Esophagus muscularis mucosa (tissue), 4 donors: ENCODE results near the gene FOXK1.

ENCODE experiments used
- EP300 ChIP-seq: sonication (generic); formaldehyde crosslinking; IDR thresholded peaks from one replicate; pipeline ENCODE4 v1.6.1; 2017; ENCODE audit warnings: antibody characterized with exemption
- POLR2A ChIP-seq: fragments of 450-650 bp; IDR thresholded peaks from one replicate; pipeline ENCODE4 v1.6.1; 2017; ENCODE audit warnings: antibody characterized with exemption, moderate library complexity, mild to moderate bottlenecking, low read depth
- POLR2AphosphoS5 ChIP-seq, 2 donors: sonication (generic); formaldehyde crosslinking; IDR thresholded peaks; one replicate each; pipeline ENCODE4 v1.6.1; 2017; ENCODE audit warnings: antibody characterized with exemption in 2 of 2
- TF ChIP-seq, protein P1 (sequence below), 3 experiments: fragments of 200-600 bp in 2 of 3; fragments of 450-650 bp in 1 of 3; sonication (generic) in 2 of 3; IDR thresholded peaks; one replicate each; pipeline ENCODE4 v1.5.1; 2017 to 2019; ENCODE audit warnings: antibody characterized with exemption in 3 of 3, mild to moderate bottlenecking in 2 of 3, moderate library complexity in 1 of 3

DNA sequence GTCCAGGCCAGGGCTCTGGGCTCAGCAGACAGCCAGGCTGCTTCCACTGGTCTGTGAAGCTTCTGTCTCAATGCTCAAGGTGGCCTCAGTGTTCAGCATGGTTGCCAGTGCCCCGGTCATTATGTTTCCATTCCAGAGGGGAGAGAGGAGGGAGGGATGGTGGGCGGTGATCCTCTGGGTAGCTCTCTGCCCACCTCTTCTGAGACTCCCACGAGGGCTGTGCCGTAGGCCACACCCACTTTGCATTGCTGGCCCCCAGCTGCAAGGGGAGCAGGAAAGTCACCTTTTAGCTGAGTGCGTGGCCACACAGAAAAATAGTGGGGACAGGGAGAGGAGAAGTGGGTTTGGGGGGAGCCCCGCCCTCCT lies 42.5 kb downstream of the FOXK1 start:
- TF ChIP-seq, protein P1, sequence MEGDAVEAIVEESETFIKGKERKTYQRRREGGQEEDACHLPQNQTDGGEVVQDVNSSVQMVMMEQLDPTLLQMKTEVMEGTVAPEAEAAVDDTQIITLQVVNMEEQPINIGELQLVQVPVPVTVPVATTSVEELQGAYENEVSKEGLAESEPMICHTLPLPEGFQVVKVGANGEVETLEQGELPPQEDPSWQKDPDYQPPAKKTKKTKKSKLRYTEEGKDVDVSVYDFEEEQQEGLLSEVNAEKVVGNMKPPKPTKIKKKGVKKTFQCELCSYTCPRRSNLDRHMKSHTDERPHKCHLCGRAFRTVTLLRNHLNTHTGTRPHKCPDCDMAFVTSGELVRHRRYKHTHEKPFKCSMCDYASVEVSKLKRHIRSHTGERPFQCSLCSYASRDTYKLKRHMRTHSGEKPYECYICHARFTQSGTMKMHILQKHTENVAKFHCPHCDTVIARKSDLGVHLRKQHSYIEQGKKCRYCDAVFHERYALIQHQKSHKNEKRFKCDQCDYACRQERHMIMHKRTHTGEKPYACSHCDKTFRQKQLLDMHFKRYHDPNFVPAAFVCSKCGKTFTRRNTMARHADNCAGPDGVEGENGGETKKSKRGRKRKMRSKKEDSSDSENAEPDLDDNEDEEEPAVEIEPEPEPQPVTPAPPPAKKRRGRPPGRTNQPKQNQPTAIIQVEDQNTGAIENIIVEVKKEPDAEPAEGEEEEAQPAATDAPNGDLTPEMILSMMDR (IDR thresholded peaks at IDR 0.05), result no peak
- TF ChIP-seq POLR2AphosphoS5 (IDR thresholded peaks at IDR 0.05) (no peak), EP300 (no peak), POLR2A (no peak)
